Adrenal gland (tissue), 12 donors: Measurements from ENCODE around the gene MCOLN3. TPM values are rescaled to one million over a fixed set of nuclear protein-coding genes. Genes with fewer than 3 reads are reported as not detected.
"Not testable (repeated sequence)": the region's sequence is repeated elsewhere in the genome, so short reads cannot be mapped to it uniquely, and the experiment has no call there.

ENCODE experiments used
- DNase-seq, 7 donors: peaks; one replicate each; pipeline ENCODE4 v3.0.0-alpha.2; 2019 to 2020
- H3K27ac ChIP-seq, 5 donors: fragments of 200-600 bp; sonication (generic) in 4 of 5; 1 replicate in 3 of 5; 2 replicates in 2 of 5; pipeline versions ENCODE4 v1.5.1 to v1.8.0; 2016 to 2020; ENCODE audit warnings: mild to moderate bottlenecking in 1 of 5
- H3K27me3 ChIP-seq: fragments of 200-600 bp; 2 replicates; pipeline ENCODE4 v1.8.0; 2021
- H3K36me3 ChIP-seq, 2 donors: fragments of 200-600 bp; replicated peaks in 1 of 2; 1 replicate in 1 of 2; 2 replicates in 1 of 2; pipeline versions ENCODE4 v1.5.1 to v1.8.0; 2018 to 2022
- H3K4me1 ChIP-seq, 2 donors: fragments of 200-600 bp; replicated peaks in 1 of 2; 1 replicate in 1 of 2; 2 replicates in 1 of 2; pipeline versions ENCODE4 v1.5.1 to v1.8.0; 2018 to 2021
- H3K4me3 ChIP-seq, 4 donors: fragments of 200-600 bp; sonication (generic) in 3 of 4; one replicate each; pipeline ENCODE4 v1.5.1; 2016 to 2018
- H3K9me3 ChIP-seq, 3 donors: fragments of 200-600 bp; sonication (generic) in 1 of 3; replicated peaks in 1 of 3; 1 replicate in 2 of 3; 2 replicates in 1 of 3; pipeline versions ENCODE4 v1.5.1 to v1.8.0; 2016 to 2021
- CTCF ChIP-seq, 6 experiments: fragments of 450-650 bp in 4 of 6; fragments of 200-600 bp in 2 of 6; sonication (generic) in 1 of 6; IDR thresholded peaks; 1 replicate in 5 of 6; 2 replicates in 1 of 6; pipeline versions ENCODE4 v1.5.1 to v1.8.0; 2016 to 2021; ENCODE audit warnings: antibody characterized with exemption in 6 of 6, mild to moderate bottlenecking in 2 of 6, moderate library complexity in 1 of 6
- POLR2A ChIP-seq, 2 donors: fragments of 450-650 bp; IDR thresholded peaks; one replicate each; pipeline ENCODE4 v1.6.1; 2017; ENCODE audit warnings: antibody characterized with exemption in 2 of 2, mild to moderate bottlenecking in 2 of 2, moderate library complexity in 1 of 2
- WGBS, 4 donors: extraction: QIAGEN DNeasy Blood & Tissue Kit in 2 of 4; methylation state at CpG; one replicate each; pipeline versions ENCODE4 v1.1.5 to v1.1.7; 2013 to 2017; 5-methylcytosine and 5-hydroxymethylcytosine counted together
- intact Hi-C, 2 donors: fragments of 100-400 bp; cut with DNase I; formaldehyde crosslinking; loops; one replicate each; pipeline versions ENCODE4 v1.14.1 to v1.15.0; 2022 to 2023
- polyA plus RNA-seq, 3 donors: library from polyadenylated mRNA; stranded (reverse); fragments of 200-250 nt in 2 of 3; fragments of 350-450 nt in 1 of 3; fragmentation: Illumina TruSeq in 1 of 3; extraction: RNeasy Lipid Tissue Mini Kit (QIAGEN cat#74804) in 1 of 3; gene quantifications; one replicate each; pipeline ENCODE4 v1.2.3, GENCODE V29; 2013 to 2014
- total RNA-seq, 9 donors: library from RNA; depleted of rRNA in 4 of 9; stranded (reverse); fragments of >200 nt in 4 of 9; fragments of 120-200 nt in 1 of 9; fragmentation: NEBNext Ultra II Directional in 1 of 9; extraction: Animal tissue kit (Norgen Biotek cat#: 25700) in 1 of 9; gene quantifications; one replicate each; pipeline versions ENCODE4 v1.1.0 to v1.2.4, GENCODE V29; 2013 to 2023
- donor health status: healthy with polysubstance abuse.
- donor health status: Bipolar disorder and iron deficiency.
- donor health status: DM: yes; HTN: yes; CAD: no.
- donor health status: DM: no; HTN: no; CAD: no.
- donor health status: DM: no; HTN: no; CAD: no.
- donor health status: DM: yes; HTN: yes; CAD: no.

The MCOLN3 gene
- total and polyA plus RNA-seq, 12 donors = 0.94 to 183 (median 56.6) TPM

- 71 to 77% (median 76%) methylated on average over 8 of the region's 8 CpGs for WGBS, 4 donors
- H3K36me3 ChIP-seq = no peaks in the 10 kb centered on the region
- no peak for TF ChIP-seq POLR2A (IDR thresholded peaks at IDR 0.05)
- no peak for TF ChIP-seq CTCF (IDR thresholded peaks at IDR 0.05)
- H3K9me3 ChIP-seq = no peaks in the 10 kb centered on the region
- DNase-seq = no peak
- no peak overlapping the region for H3K27ac ChIP-seq
- intact Hi-C loops = no loop called here
- H3K4me3 ChIP-seq = no peak overlapping the region
- H3K27me3 ChIP-seq = no peaks in the 10 kb centered on the region
- peaks cover 0 to 5% of the 10 kb centered on the region in 2 donors for H3K4me1 ChIP-seq
Observed at GRCh38 chr1:84991097-84991920, 57.0 kb downstream of the MCOLN3 start.

GRCh38 chr1:84988588-84988987 lies 59.7 kb downstream of the MCOLN3 start:
- intact Hi-C loops = no loop called here
- no peak for DNase-seq
- H3K4me1 ChIP-seq = no peaks in the 10 kb centered on the region
- H3K36me3 ChIP-seq = no peaks in the 10 kb centered on the region
- H3K9me3 ChIP-seq = no peaks in the 10 kb centered on the region
- 58 to 75% (median 64%) methylated on average over 2 of the region's 2 CpGs for WGBS, 4 donors
- no peak overlapping the region for H3K4me3 ChIP-seq
- TF ChIP-seq POLR2A (IDR thresholded peaks at IDR 0.05) (no peak), CTCF (IDR thresholded peaks at IDR 0.05) (no peak)
- H3K27me3 ChIP-seq = no peaks in the 10 kb centered on the region
- H3K27ac ChIP-seq = no peak overlapping the region

GRCh38 chr1:84986561-84986960 lies 61.7 kb downstream of the MCOLN3 start:
- H3K4me3 ChIP-seq, DNase-seq, intact Hi-C loops, H3K27ac ChIP-seq, H3K36me3 ChIP-seq, H3K9me3 ChIP-seq, H3K4me1 ChIP-seq, H3K27me3 ChIP-seq: not testable (repeated sequence)
- whole genome bisulfite sequencing, 4 donors = 82 to 94% (median 87%) methylated on average over 3 of the region's 3 CpGs

GRCh38 chr1:84985365-84985764 lies 62.9 kb downstream of the MCOLN3 start:
- Histone ChIP-seq H3K9me3 (no peaks in the 10 kb centered on the region), H3K36me3 (no peaks in the 10 kb centered on the region), H3K27ac (no peak overlapping the region), H3K4me3 (no peak overlapping the region), H3K27me3 (no peaks in the 10 kb centered on the region), H3K4me1 (no peaks in the 10 kb centered on the region)
- TF ChIP-seq POLR2A (IDR thresholded peaks at IDR 0.05) (no peak), CTCF (IDR thresholded peaks at IDR 0.05) (no peak)
- DNase-seq = no peak
- intact Hi-C loops = no loop called here

- Histone ChIP-seq H3K9me3 (no peaks in the 10 kb centered on the region), H3K27me3 (no peaks in the 10 kb centered on the region), H3K27ac (no peak overlapping the region), H3K36me3 (no peaks in the 10 kb centered on the region), H3K4me1 (no peaks in the 10 kb centered on the region), H3K4me3 (no peak overlapping the region)
- TF ChIP-seq POLR2A (IDR thresholded peaks at IDR 0.05) = no peak
- TF ChIP-seq CTCF (IDR thresholded peaks at IDR 0.05) = no peak
- no peak for DNase-seq
- 87 to 93% (median 90%) methylated on average over 2 of the region's 2 CpGs for WGBS, 4 donors
- intact Hi-C loops = no loop called here
Observed at GRCh38 chr1:84982395-84982794, 65.9 kb downstream of the MCOLN3 start.
